Trophoblast cell (in vitro differentiated cells and primary cell): ENCODE results near the gene PAK5.

Source experiments
- DNase-seq, 2 donors: peaks; one replicate each; pipeline ENCODE4 v3.0.0-alpha.2; 2016
- H2AFZ ChIP-seq: 2 replicates; pipeline ENCODE4 v1.6.1; 2013; ENCODE audit warnings: low read length, moderate library complexity, mild to moderate bottlenecking; ENCODE audit not compliant: insufficient read depth, poor library complexity
- H2AK5ac ChIP-seq: 2 replicates; pipeline ENCODE4 v1.6.1; 2013; ENCODE audit warnings: mild to moderate bottlenecking, low read length
- H2BK120ac ChIP-seq: 2 replicates; pipeline ENCODE4 v1.6.1; 2013; ENCODE audit warnings: low read length, mild to moderate bottlenecking, moderate library complexity; ENCODE audit not compliant: insufficient read depth, poor library complexity
- H2BK12ac ChIP-seq: 2 replicates; pipeline ENCODE4 v1.6.1; 2013; ENCODE audit warnings: mild to moderate bottlenecking, low read length, moderate library complexity
- H2BK5ac ChIP-seq: 2 replicates; pipeline ENCODE4 v1.6.1; 2013; ENCODE audit warnings: low read length, low read depth, moderate library complexity, mild to moderate bottlenecking; ENCODE audit not compliant: poor library complexity
- H3K14ac ChIP-seq: 2 replicates; pipeline ENCODE4 v1.6.1; 2013; ENCODE audit warnings: mild to moderate bottlenecking, low read length
- H3K18ac ChIP-seq: 2 replicates; pipeline ENCODE4 v1.6.1; 2013; ENCODE audit warnings: mild to moderate bottlenecking, low read length
- H3K23ac ChIP-seq: 2 replicates; pipeline ENCODE4 v1.6.1; 2013; ENCODE audit warnings: low read length
- H3K27ac ChIP-seq: 2 replicates; pipeline ENCODE4 v1.5.1; 2013; ENCODE audit warnings: low read depth, mild to moderate bottlenecking, inconsistent platforms, low read length, moderate library complexity
- H3K27me3 ChIP-seq: 2 replicates; pipeline ENCODE4 v1.6.1; 2013; ENCODE audit warnings: inconsistent platforms, mild to moderate bottlenecking, low read length, moderate library complexity; ENCODE audit not compliant: insufficient read depth
- H3K36me3 ChIP-seq, 2 experiments: 1 replicate in 1 of 2; 2 replicates in 1 of 2; pipeline ENCODE4 v1.6.1; 2013; ENCODE audit warnings: low read length in 2 of 2, mild to moderate bottlenecking in 2 of 2, moderate library complexity in 1 of 2; ENCODE audit not compliant: insufficient read depth in 2 of 2, control insufficient read depth in 1 of 2
- H3K4ac ChIP-seq: 2 replicates; pipeline ENCODE4 v1.6.1; 2013; ENCODE audit warnings: low read depth, mild to moderate bottlenecking, low read length, moderate library complexity
- H3K4me1 ChIP-seq, 2 experiments: 1 replicate in 1 of 2; 2 replicates in 1 of 2; pipeline ENCODE4 v1.6.1; 2013; ENCODE audit warnings: low read length in 2 of 2, mild to moderate bottlenecking in 2 of 2, moderate library complexity in 1 of 2; ENCODE audit not compliant: insufficient read depth in 2 of 2, control insufficient read depth in 1 of 2
- H3K4me2 ChIP-seq: 2 replicates; pipeline ENCODE4 v1.6.1; 2013; ENCODE audit warnings: inconsistent platforms, mild to moderate bottlenecking, low read length, moderate library complexity
- H3K4me3 ChIP-seq: 2 replicates; pipeline ENCODE4 v1.5.1; 2013; ENCODE audit warnings: mild to moderate bottlenecking, low read depth, low read length, inconsistent platforms
- H3K79me1 ChIP-seq: one replicate; pipeline ENCODE4 v1.6.1; 2013; ENCODE audit warnings: low read length
- H3K79me2 ChIP-seq: 2 replicates; pipeline ENCODE4 v1.6.1; 2013; ENCODE audit warnings: low read length, mild to moderate bottlenecking; ENCODE audit not compliant: control insufficient read depth, insufficient read depth, poor library complexity
- H3K9ac ChIP-seq: 2 replicates; pipeline ENCODE4 v1.6.1; 2013; ENCODE audit warnings: mild to moderate bottlenecking, low read length
- H3K9me3 ChIP-seq: 2 replicates; pipeline ENCODE4 v1.6.1; 2013; ENCODE audit warnings: low read depth, mild to moderate bottlenecking, control low read depth, inconsistent platforms, low read length; ENCODE audit not compliant: insufficient read depth
- H4K12ac ChIP-seq: 2 replicates; pipeline ENCODE4 v1.6.1; 2013; ENCODE audit warnings: low read depth, mild to moderate bottlenecking, low read length, moderate library complexity
- H4K8ac ChIP-seq: 2 replicates; pipeline ENCODE4 v1.6.1; 2013; ENCODE audit warnings: low read depth, mild to moderate bottlenecking, low read length, moderate library complexity
- H4K91ac ChIP-seq: one replicate; pipeline ENCODE4 v1.6.1; 2013; ENCODE audit warnings: low read depth, mild to moderate bottlenecking, low read length, moderate library complexity
- WGBS: extraction: QIAGEN DNeasy Blood & Tissue Kit; methylation state at CpG from one replicate; pipeline ENCODE4 v1.1.7; 2013; ENCODE audit warnings: missing lambda C conversion rate; ENCODE audit not compliant: insufficient read length, insufficient coverage; ENCODE audit errors: extremely low coverage; 5-methylcytosine and 5-hydroxymethylcytosine counted together

PAK5 gene

DNA sequence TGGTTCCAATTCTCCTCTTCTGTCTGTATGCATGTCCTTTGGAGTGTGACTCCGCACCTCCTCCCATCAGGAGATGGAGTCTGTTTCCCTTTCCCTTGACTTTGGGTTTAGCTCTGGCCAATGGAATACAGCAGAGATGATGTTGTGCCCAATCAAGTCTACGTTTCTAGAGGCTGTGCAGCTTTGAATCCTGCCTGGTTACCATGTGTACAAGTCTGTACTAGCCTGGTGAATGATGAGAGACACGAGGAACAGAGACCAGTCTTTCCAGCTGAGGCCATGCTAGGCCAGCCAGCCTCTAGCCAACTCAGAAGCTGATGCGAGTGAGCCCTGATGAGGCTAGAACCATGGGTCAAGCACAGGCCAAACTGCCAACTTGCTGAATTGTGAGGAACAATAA is 241.3 kb downstream of the PAK5 start:
- H3K27ac ChIP-seq = no peak overlapping the region
- no CpG with 5 or more reads among the region's 4 CpGs for WGBS
- no peak overlapping the region for H3K23ac ChIP-seq

DNA sequence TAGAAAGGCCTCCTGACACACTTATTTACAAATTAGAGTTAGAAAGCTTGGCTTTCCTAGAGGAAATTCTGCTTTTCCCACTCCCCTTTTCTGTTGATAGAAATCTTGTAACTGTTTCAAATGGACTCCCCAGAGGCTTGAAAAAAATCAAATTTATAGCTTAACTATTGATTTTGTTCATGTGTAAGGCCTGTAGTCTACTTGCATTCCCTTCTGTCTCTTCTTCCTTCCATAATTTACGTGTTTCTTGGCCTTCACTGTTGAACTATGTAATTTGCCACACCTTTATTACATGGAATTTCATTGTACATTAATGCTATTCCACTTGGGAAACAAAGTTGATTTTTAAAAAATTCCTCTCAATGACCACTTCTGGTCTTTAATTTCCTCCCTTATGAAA is 243.1 kb downstream of the PAK5 start:
- H3K9ac ChIP-seq = no peak overlapping the region
- H3K18ac ChIP-seq = no peak overlapping the region
- no peak overlapping the region for H3K4ac ChIP-seq
- H2AFZ ChIP-seq = no peak overlapping the region
- H3K14ac ChIP-seq = no peak overlapping the region
- H4K8ac ChIP-seq = no peak overlapping the region
- H3K9me3 ChIP-seq = no peaks in the 10 kb centered on the region
- no peak overlapping the region for H4K12ac ChIP-seq
- no peaks in the 10 kb centered on the region for H3K36me3 ChIP-seq
- H3K4me2 ChIP-seq = no peak overlapping the region
- H3K79me2 ChIP-seq = no peaks in the 10 kb centered on the region
- H3K27me3 ChIP-seq = no peaks in the 10 kb centered on the region
- H2BK5ac ChIP-seq = no peak overlapping the region
- no peak overlapping the region for H2BK120ac ChIP-seq
- WGBS = no CpG with 5 or more reads among the region's 1 CpG
- no peak overlapping the region for H3K4me3 ChIP-seq
- H3K27ac ChIP-seq = no peak overlapping the region
- no peak overlapping the region for H3K23ac ChIP-seq
- no peaks in the 10 kb centered on the region for H3K79me1 ChIP-seq
- DNase-seq = no peak
- H2AK5ac ChIP-seq = no peak overlapping the region
- H2BK12ac ChIP-seq = no peak overlapping the region
- H4K91ac ChIP-seq = no peak overlapping the region
- no peaks in the 10 kb centered on the region for H3K4me1 ChIP-seq

More for the DNA sequence above, 241.3 kb downstream of the PAK5 start:
- Histone ChIP-seq H2AFZ (no peak overlapping the region), H3K18ac (no peak overlapping the region), H4K12ac (no peak overlapping the region), H2BK12ac (no peak overlapping the region), H3K14ac (no peak overlapping the region), H2BK5ac (no peak overlapping the region), H3K79me2 (no peaks in the 10 kb centered on the region), H2AK5ac (no peak overlapping the region), H3K4me1 (no peaks in the 10 kb centered on the region), H4K8ac (no peak overlapping the region), H3K4me3 (no peak overlapping the region), H2BK120ac (no peak overlapping the region), H3K79me1 (no peaks in the 10 kb centered on the region), H3K4me2 (no peak overlapping the region), H3K9ac (no peak overlapping the region), H3K4ac (no peak overlapping the region), H3K27me3 (no peaks in the 10 kb centered on the region), H4K91ac (no peak overlapping the region), H3K9me3 (no peaks in the 10 kb centered on the region), H3K36me3 (no peaks in the 10 kb centered on the region)
- DNase-seq = no peak

DNA sequence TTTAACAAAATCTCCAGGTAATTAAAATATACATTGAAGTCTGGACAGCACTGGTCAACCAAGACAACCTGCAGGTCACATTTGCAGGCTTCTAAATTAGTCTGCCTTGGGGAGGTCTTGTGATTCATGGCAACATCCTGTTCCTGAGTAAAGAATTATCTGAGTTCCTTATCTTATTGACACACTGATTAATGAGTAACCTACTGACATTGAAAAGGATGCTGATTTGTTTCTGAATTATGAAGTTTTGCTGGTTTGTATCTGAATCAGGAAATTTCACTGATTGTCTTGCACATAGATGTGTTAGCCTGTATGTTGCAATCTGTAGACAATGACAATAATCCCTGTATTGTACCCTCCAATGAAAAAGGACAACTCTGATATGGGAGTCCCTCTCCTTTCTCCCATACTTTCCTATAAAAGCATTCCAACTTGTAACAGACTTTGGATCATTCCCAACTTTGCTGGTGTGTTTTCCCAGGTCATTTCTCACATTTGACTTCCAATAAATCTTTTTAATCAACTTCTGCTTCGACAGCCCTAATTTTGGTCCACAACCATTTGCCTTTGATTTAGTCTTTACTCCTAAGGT is 244.5 kb downstream of the PAK5 start:
- no peaks in the 10 kb centered on the region for H3K79me2 ChIP-seq
- H4K91ac ChIP-seq = no peak overlapping the region
- H2BK120ac ChIP-seq = no peak overlapping the region
- H3K4me1 ChIP-seq = no peaks in the 10 kb centered on the region
- H3K36me3 ChIP-seq = no peaks in the 10 kb centered on the region
- no peak overlapping the region for H3K27ac ChIP-seq
- no peak overlapping the region for H2AFZ ChIP-seq
- H3K18ac ChIP-seq = no peak overlapping the region
- H4K12ac ChIP-seq = no peak overlapping the region
- no CpG with 5 or more reads among the region's 1 CpG for whole genome bisulfite sequencing
- H2BK5ac ChIP-seq = no peak overlapping the region
- no peak overlapping the region for H4K8ac ChIP-seq
- no peaks in the 10 kb centered on the region for H3K79me1 ChIP-seq
- H2AK5ac ChIP-seq = no peak overlapping the region
- H3K23ac ChIP-seq = no peak overlapping the region
- H3K14ac ChIP-seq = no peak overlapping the region
- no peak overlapping the region for H3K4me2 ChIP-seq
- no peak overlapping the region for H3K4me3 ChIP-seq
- no peak overlapping the region for H3K9ac ChIP-seq
- no peaks in the 10 kb centered on the region for H3K9me3 ChIP-seq
- H2BK12ac ChIP-seq = no peak overlapping the region
- H3K27me3 ChIP-seq = no peaks in the 10 kb centered on the region
- no peak for DNase-seq
- H3K4ac ChIP-seq = no peak overlapping the region

DNA sequence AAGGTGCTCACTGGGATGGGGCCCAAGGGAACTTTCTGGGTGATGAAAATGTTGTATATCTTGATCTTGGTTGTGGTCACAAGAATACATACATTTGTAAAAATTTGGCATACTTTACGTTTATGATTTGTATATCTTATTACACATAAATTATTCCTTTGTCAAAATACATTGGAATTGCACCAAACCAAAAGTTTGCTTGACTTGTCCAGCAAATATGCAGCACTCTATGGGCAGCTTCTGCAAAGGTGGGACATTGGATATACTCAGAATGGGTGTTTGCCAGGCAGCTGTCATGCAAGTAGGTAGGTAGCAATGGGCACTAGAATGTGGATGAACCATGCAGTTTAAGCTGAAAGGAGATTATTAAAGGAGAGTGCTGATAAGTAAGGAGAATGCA is 246.5 kb downstream of the PAK5 start:
- no peaks in the 10 kb centered on the region for H3K79me2 ChIP-seq
- no CpG with 5 or more reads among the region's 1 CpG for WGBS
- no peak overlapping the region for H4K12ac ChIP-seq

More for the DNA sequence above, 246.5 kb downstream of the PAK5 start:
- no peaks in the 10 kb centered on the region for H3K27me3 ChIP-seq
- H2BK12ac ChIP-seq = no peak overlapping the region
- H3K9ac ChIP-seq = no peak overlapping the region
- no peaks in the 10 kb centered on the region for H3K79me1 ChIP-seq
- H3K27ac ChIP-seq = no peak overlapping the region
- no peak overlapping the region for H3K23ac ChIP-seq
- H4K8ac ChIP-seq = no peak overlapping the region
- H3K14ac ChIP-seq = no peak overlapping the region
- H3K18ac ChIP-seq = no peak overlapping the region
- H3K4me1 ChIP-seq = no peaks in the 10 kb centered on the region
- no peak overlapping the region for H2AK5ac ChIP-seq
- H2BK120ac ChIP-seq = no peak overlapping the region
- H3K4me3 ChIP-seq = no peak overlapping the region
- H3K36me3 ChIP-seq = no peaks in the 10 kb centered on the region
- DNase-seq = no peak
- H3K4ac ChIP-seq = no peak overlapping the region
- H2BK5ac ChIP-seq = no peak overlapping the region
- no peak overlapping the region for H4K91ac ChIP-seq
- H3K9me3 ChIP-seq = no peaks in the 10 kb centered on the region
- no peak overlapping the region for H3K4me2 ChIP-seq
- no peak overlapping the region for H2AFZ ChIP-seq
